Karpas-422 (cell line): ENCODE results near the gene LIN9. TPM values are rescaled to one million over a fixed set of nuclear protein-coding genes. Genes with fewer than 3 reads are reported as not detected.

ENCODE experiments used
- DNase-seq: peaks from one replicate; pipeline ENCODE4 v3.0.0-alpha.2; 2015
- H2AFZ ChIP-seq: fragments of 200-600 bp; sonication (generic); 2 replicates; pipeline ENCODE4 v1.6.1; 2014; ENCODE audit warnings: antibody characterized with exemption, low read length, mixed read lengths
- H3K27ac ChIP-seq: fragments of 200-600 bp; sonication (generic); 2 replicates; pipeline ENCODE4 v1.5.1; 2014; ENCODE audit warnings: mild to moderate bottlenecking, low read length, moderate library complexity
- H3K27me3 ChIP-seq: fragments of 200-600 bp; sonication (generic); 2 replicates; pipeline ENCODE4 v1.6.1; 2014; ENCODE audit warnings: low read length, mixed read lengths
- H3K36me3 ChIP-seq: fragments of 200-600 bp; sonication (generic); 2 replicates; pipeline ENCODE4 v1.6.1; 2014; ENCODE audit warnings: low read length, mixed read lengths; ENCODE audit not compliant: insufficient read depth
- H3K4me1 ChIP-seq: fragments of 200-600 bp; sonication (generic); 2 replicates; pipeline ENCODE4 v1.6.1; 2014; ENCODE audit warnings: mild to moderate bottlenecking, low read length, mixed read lengths
- H3K4me2 ChIP-seq: fragments of 200-600 bp; sonication (generic); 2 replicates; pipeline ENCODE4 v1.6.1; 2014; ENCODE audit warnings: low read length, low read depth, mild to moderate bottlenecking; ENCODE audit not compliant: poor library complexity, severe bottlenecking
- H3K4me3 ChIP-seq: fragments of 200-600 bp; sonication (generic); 2 replicates; pipeline ENCODE4 v1.5.1; 2014; ENCODE audit warnings: mild to moderate bottlenecking, antibody characterized with exemption, low read length, mixed read lengths
- H3K79me2 ChIP-seq: fragments of 200-600 bp; sonication (generic); 2 replicates; pipeline ENCODE4 v1.6.1; 2014; ENCODE audit warnings: mild to moderate bottlenecking, low read length, mixed read lengths
- H3K9ac ChIP-seq: fragments of 200-600 bp; sonication (generic); 2 replicates; pipeline ENCODE4 v1.6.0; 2014; ENCODE audit warnings: low read length
- H3K9me2 ChIP-seq: fragments of 200-600 bp; sonication (generic), shearing (Covaris generic); replicated peaks from 2 replicates; pipeline ENCODE4 v1.6.0; 2014; ENCODE audit warnings: mild to moderate bottlenecking, low read length, moderate library complexity; ENCODE audit not compliant: insufficient read depth
- H3K9me3 ChIP-seq: fragments of 300-700, 200-600 bp; sonication (generic); 2 replicates; pipeline ENCODE4 v1.6.1; 2014; ENCODE audit warnings: low read length, mixed read lengths
- H4K20me1 ChIP-seq: fragments of 200-600 bp; sonication (generic); 2 replicates; pipeline ENCODE4 v1.6.1; 2014; ENCODE audit warnings: mild to moderate bottlenecking, antibody characterized with exemption, low read length, low read depth; ENCODE audit not compliant: insufficient read depth
- total RNA-seq: library from RNA; depleted of rRNA; stranded (reverse); fragments of >200 nt; shearing (Covaris generic); gene quantifications from 2 replicates; pipeline ENCODE4 v1.2.3, GENCODE V29; 2014; ENCODE audit warnings: low replicate concordance; rRNA removed

The LIN9 gene
- total RNA-seq, 1 experiment from 2014 or later: 22.0 TPM

- Histone ChIP-seq H3K27ac (peak overlapping the region; percentile 52), H4K20me1 (peaks cover 15% of the 10 kb centered on the region)
Observed at GRCh38 chr1:226185141-226186036, 123.6 kb downstream of the LIN9 start.

GRCh38 chr1:226181996-226182714 is 126.8 kb downstream of the LIN9 start:
- H3K9me2 ChIP-seq: no peaks in the 10 kb centered on the region
- peak overlapping the region; percentile 54 for H3K27ac ChIP-seq
- H3K4me3 ChIP-seq: peak overlapping the region; percentile 18; the same call in 1 of the 2 replicates

More at GRCh38 chr1:226185141-226186036, 123.6 kb downstream of the LIN9 start:
- Histone ChIP-seq H3K9ac (peak overlapping the region; percentile 90), H3K4me1 (peaks cover 43% of the 10 kb centered on the region), H3K4me2 (peak overlapping the region; percentile 98), H3K9me2 (no peaks in the 10 kb centered on the region), H3K79me2 (peaks cover 70% of the 10 kb centered on the region), H3K9me3 (no peaks in the 10 kb centered on the region), H3K4me3 (peak overlapping the region; percentile 85), H3K36me3 (peaks cover 8% of the 10 kb centered on the region; the same call in 1 of the 2 replicates), H2AFZ (no peak overlapping the region), H3K27me3 (no peaks in the 10 kb centered on the region)
- DNase-seq: no peak

More at GRCh38 chr1:226181996-226182714, 126.8 kb downstream of the LIN9 start:
- peaks cover 39% of the 10 kb centered on the region for H3K4me1 ChIP-seq
- H4K20me1 ChIP-seq: peaks cover 15% of the 10 kb centered on the region
- peak overlapping the region; percentile 35; the same call in 1 of the 2 replicates for H3K9ac ChIP-seq
- no peak overlapping the region for H2AFZ ChIP-seq
- H3K36me3 ChIP-seq: peaks cover 14% of the 10 kb centered on the region; the same call in 1 of the 2 replicates
- H3K27me3 ChIP-seq: no peaks in the 10 kb centered on the region
- no peaks in the 10 kb centered on the region for H3K9me3 ChIP-seq
- peaks cover 99% of the 10 kb centered on the region for H3K79me2 ChIP-seq
- peak; percentile 80 for DNase-seq
- H3K4me2 ChIP-seq: peak overlapping the region; percentile 54

Other genes starting within 250 kb of the LIN9 start
- 236 and 436 TPM in 2 replicates for gene H3-3A, start 246.4 kb downstream of the LIN9 start, total RNA-seq
- 20.6 and 25.2 TPM in 2 replicates for gene ACBD3, start 122.4 kb downstream of the LIN9 start, total RNA-seq
- gene MIXL1, start 85.5 kb downstream of the LIN9 start, total RNA-seq: 9.2 and 20.8 TPM in 2 replicates
- gene PARP1, start 98.9 kb upstream of the LIN9 start, total RNA-seq: 298 and 586 TPM in 2 replicates
- gene STUM, start 239.6 kb upstream of the LIN9 start, total RNA-seq: 0.04 and 0.15 TPM in 2 replicates